ENCODE measurements around the gene EME1. TPM values are rescaled to one million over a fixed set of nuclear protein-coding genes. Genes with fewer than 3 reads are reported as not detected.

Gene EME1
- total and polyA plus RNA-seq, 2 donors, result 0.29 to 2.7 TPM

- Histone ChIP-seq H3K27ac (ENCODE audit: low read depth) (no peak overlapping the region), H3K4me1 (ENCODE audit: insufficient read depth) (no peaks in the 10 kb centered on the region), H3K4me3 (ENCODE audit: low read depth, low read length) (no peak overlapping the region), H3K36me3 (ENCODE audit: insufficient read depth) (no peaks in the 10 kb centered on the region)
- DNase-seq (ENCODE audit: extremely low spot score), result no peak
- 93% methylated on average over 27 of the region's 27 CpGs for WGBS
Observed at GRCh38 chr17:50353600-50354195, 19.3 kb upstream of the EME1 start.

- no peak overlapping the region for H3K27ac ChIP-seq (ENCODE audit: low read depth)
- 93% methylated on average over 15 of the region's 15 CpGs for WGBS
- H3K4me1 ChIP-seq (ENCODE audit: insufficient read depth), result no peaks in the 10 kb centered on the region
- H3K4me3 ChIP-seq (ENCODE audit: low read depth, low read length), result no peak overlapping the region
- DNase-seq (ENCODE audit: extremely low spot score), result no peak
- no peaks in the 10 kb centered on the region for H3K36me3 ChIP-seq (ENCODE audit: insufficient read depth)
Observed at GRCh38 chr17:50354198-50354597, 18.8 kb upstream of the EME1 start.

GRCh38 chr17:50354776-50355175 is 18.3 kb upstream of the EME1 start:
- DNase-seq (ENCODE audit: extremely low spot score), result no peak
- WGBS, result 95% methylated on average over 13 of the region's 13 CpGs
- H3K4me1 ChIP-seq (ENCODE audit: insufficient read depth), result no peaks in the 10 kb centered on the region
- H3K27ac ChIP-seq (ENCODE audit: low read depth), result no peak overlapping the region
- no peaks in the 10 kb centered on the region for H3K36me3 ChIP-seq (ENCODE audit: insufficient read depth)
- no peak overlapping the region for H3K4me3 ChIP-seq (ENCODE audit: low read depth, low read length)

- DNase-seq (ENCODE audit: extremely low spot score), result no peak
- H3K36me3 ChIP-seq (ENCODE audit: insufficient read depth), result no peaks in the 10 kb centered on the region
- 86% methylated on average over 4 of the region's 4 CpGs for WGBS
Observed at GRCh38 chr17:50355336-50355700, 17.7 kb upstream of the EME1 start.

GRCh38 chr17:50355701-50356341 is 17.2 kb upstream of the EME1 start:
- 91% methylated on average over 20 of the region's 20 CpGs for WGBS
- Histone ChIP-seq H3K27ac (ENCODE audit: low read depth) (no peak overlapping the region), H3K36me3 (ENCODE audit: insufficient read depth) (no peaks in the 10 kb centered on the region), H3K4me3 (ENCODE audit: low read depth, low read length) (no peak overlapping the region), H3K4me1 (ENCODE audit: insufficient read depth) (no peaks in the 10 kb centered on the region)
- DNase-seq (ENCODE audit: extremely low spot score), result no peak

More at GRCh38 chr17:50355336-50355700, 17.7 kb upstream of the EME1 start:
- no peak overlapping the region for H3K4me3 ChIP-seq (ENCODE audit: low read depth, low read length)
- no peak overlapping the region for H3K27ac ChIP-seq (ENCODE audit: low read depth)
- no peaks in the 10 kb centered on the region for H3K4me1 ChIP-seq (ENCODE audit: insufficient read depth)

GRCh38 chr17:50356418-50356817 is 16.6 kb upstream of the EME1 start:
- no peak overlapping the region for H3K4me3 ChIP-seq (ENCODE audit: low read depth, low read length)
- 94% methylated on average over 12 of the region's 12 CpGs for WGBS
- H3K4me1 ChIP-seq (ENCODE audit: insufficient read depth), result no peaks in the 10 kb centered on the region
- no peak for DNase-seq (ENCODE audit: extremely low spot score)
- H3K27ac ChIP-seq (ENCODE audit: low read depth), result no peak overlapping the region
- H3K36me3 ChIP-seq (ENCODE audit: insufficient read depth), result no peaks in the 10 kb centered on the region

GRCh38 chr17:50356892-50357510 is 16.0 kb upstream of the EME1 start:
- H3K27ac ChIP-seq (ENCODE audit: low read depth), result no peak overlapping the region
- no peak overlapping the region for H3K4me3 ChIP-seq (ENCODE audit: low read depth, low read length)
- no peaks in the 10 kb centered on the region for H3K4me1 ChIP-seq (ENCODE audit: insufficient read depth)
- H3K36me3 ChIP-seq (ENCODE audit: insufficient read depth), result no peaks in the 10 kb centered on the region
- no peak for DNase-seq (ENCODE audit: extremely low spot score)
- WGBS, result 97% methylated on average over 12 of the region's 12 CpGs

- no peak overlapping the region for H3K27ac ChIP-seq (ENCODE audit: low read depth)
Observed at GRCh38 chr17:50358177-50358576, 14.9 kb upstream of the EME1 start.

GRCh38 chr17:50359005-50359699 is 13.9 kb upstream of the EME1 start:
- no peak for DNase-seq (ENCODE audit: extremely low spot score)
- Histone ChIP-seq H3K36me3 (ENCODE audit: insufficient read depth) (no peaks in the 10 kb centered on the region), H3K27ac (ENCODE audit: low read depth) (no peak overlapping the region), H3K4me1 (ENCODE audit: insufficient read depth) (no peaks in the 10 kb centered on the region), H3K4me3 (ENCODE audit: low read depth, low read length) (no peak overlapping the region)
- 78% methylated on average over 5 of the region's 5 CpGs for WGBS

More at GRCh38 chr17:50358177-50358576, 14.9 kb upstream of the EME1 start:
- no peaks in the 10 kb centered on the region for H3K4me1 ChIP-seq (ENCODE audit: insufficient read depth)
- no peak for DNase-seq (ENCODE audit: extremely low spot score)
- H3K36me3 ChIP-seq (ENCODE audit: insufficient read depth), result no peaks in the 10 kb centered on the region
- 95% methylated on average over 17 of the region's 17 CpGs for WGBS
- H3K4me3 ChIP-seq (ENCODE audit: low read depth, low read length), result no peak overlapping the region

- Histone ChIP-seq H3K27ac (ENCODE audit: low read depth) (no peak overlapping the region), H3K4me3 (ENCODE audit: low read depth, low read length) (no peak overlapping the region), H3K4me1 (ENCODE audit: insufficient read depth) (no peaks in the 10 kb centered on the region), H3K36me3 (ENCODE audit: insufficient read depth) (no peaks in the 10 kb centered on the region)
- 83% methylated on average over 14 of the region's 14 CpGs for WGBS
- DNase-seq (ENCODE audit: extremely low spot score), result no peak
Observed at GRCh38 chr17:50359998-50360461, 13.0 kb upstream of the EME1 start.

- no peaks in the 10 kb centered on the region for H3K36me3 ChIP-seq (ENCODE audit: insufficient read depth)
- H3K27ac ChIP-seq (ENCODE audit: low read depth), result no peak overlapping the region
- DNase-seq (ENCODE audit: extremely low spot score), result no peak
- H3K4me3 ChIP-seq (ENCODE audit: low read depth, low read length), result no peak overlapping the region
- no peaks in the 10 kb centered on the region for H3K4me1 ChIP-seq (ENCODE audit: insufficient read depth)
- 86% methylated on average over 11 of the region's 11 CpGs for WGBS
Observed at GRCh38 chr17:50360486-50361115, 12.4 kb upstream of the EME1 start.

GRCh38 chr17:50361561-50362480 is 11.2 kb upstream of the EME1 start:
- DNase-seq (ENCODE audit: extremely low spot score), result no peak
- H3K36me3 ChIP-seq (ENCODE audit: insufficient read depth), result no peaks in the 10 kb centered on the region
- H3K27ac ChIP-seq (ENCODE audit: low read depth), result no peak overlapping the region
- no peak overlapping the region for H3K4me3 ChIP-seq (ENCODE audit: low read depth, low read length)
- no peaks in the 10 kb centered on the region for H3K4me1 ChIP-seq (ENCODE audit: insufficient read depth)
- 34% methylated on average over 11 of the region's 11 CpGs for WGBS

- Histone ChIP-seq H3K27ac (ENCODE audit: low read depth) (no peak overlapping the region), H3K36me3 (ENCODE audit: insufficient read depth) (peaks cover 2% of the 10 kb centered on the region), H3K4me3 (ENCODE audit: low read depth, low read length) (no peak overlapping the region), H3K4me1 (ENCODE audit: insufficient read depth) (no peaks in the 10 kb centered on the region)
- DNase-seq (ENCODE audit: extremely low spot score), result no peak
- 73% methylated on average over 7 of the region's 7 CpGs for WGBS
Observed at GRCh38 chr17:50362661-50363060, 10.4 kb upstream of the EME1 start.

Data from urinary bladder (tissue), 4 donors.